K562 (cell line): ENCODE measurements around the gene HK1. TPM values are rescaled to one million over a fixed set of nuclear protein-coding genes. Genes with fewer than 3 reads are reported as not detected.
A peak's percentile ranks its signal among the peaks of the same experiment; 100 is the strongest.

ENCODE experiments used
- DACH1 ChIP-seq: fragments of 450-650 bp; IDR thresholded peaks from 2 replicates; pipeline ENCODE4 v1.6.1; 2018; ENCODE audit not compliant: partially characterized antibody
- HNRNPLL ChIP-seq: fragments of 200-400 bp; formaldehyde crosslinking; IDR thresholded peaks from 2 replicates; pipeline ENCODE4 v1.6.1; 2017; ENCODE audit warnings: low read length, low read depth, mild to moderate bottlenecking; ENCODE audit not compliant: poor library complexity, severe bottlenecking
- MECOM ChIP-seq: fragments of 250-450 bp; sonication (Bioruptor Pico); IDR thresholded peaks from 2 replicates; pipeline ENCODE4 v1.8.0; 2022; ENCODE audit warnings: inconsistent platforms
- SREBF1 ChIP-seq: fragments of 150-350 bp; IDR thresholded peaks from 2 replicates; pipeline ENCODE4 v1.6.1; 2014; ENCODE audit warnings: antibody characterized with exemption, low read depth, low read length, borderline replicate concordance
- SRSF3 ChIP-seq: fragments of 200-400 bp; formaldehyde crosslinking; IDR thresholded peaks from 2 replicates; pipeline ENCODE4 v1.6.1; 2016; ENCODE audit warnings: mild to moderate bottlenecking, low read length, moderate library complexity; ENCODE audit not compliant: insufficient read depth
- TBP ChIP-seq: optimal IDR thresholded peaks from 2 replicates; pipeline ENCODE3; 2011; ENCODE audit warnings: low read depth, low read length, improper control_type of control experiment
- TGIF2 ChIP-seq: sonication (generic); formaldehyde crosslinking; IDR thresholded peaks from 2 replicates; pipeline ENCODE4 v1.8.1; 2022; ENCODE audit warnings: mild to moderate bottlenecking, missing genetic modification reagents, moderate library complexity
- YBX1 ChIP-seq: fragments of 450-650 bp; IDR thresholded peaks from 2 replicates; pipeline ENCODE4 v1.7.1; 2016; ENCODE audit warnings: mild to moderate bottlenecking
- ZFP36 ChIP-seq: fragments of 150-350 bp; IDR thresholded peaks from 2 replicates; pipeline ENCODE4 v1.6.1; 2018; ENCODE audit warnings: low read length, low read depth; ENCODE audit not compliant: partially characterized antibody
- ZNF639 ChIP-seq, 2 experiments: fragments of 200-800 bp in 1 of 2; sonication (Bioruptor generic) in 1 of 2; sonication (generic) in 1 of 2; formaldehyde crosslinking in 1 of 2; IDR thresholded peaks in 1 of 2; conservative IDR thresholded peaks in 1 of 2; 2 replicates each; pipeline versions ENCODE4 v1.5.0 to v1.6.1; 2016 to 2020; ENCODE audit warnings: missing compliant biosample characterization in 1 of 2, missing genetic modification characterization in 1 of 2, missing genetic modification reagents in 1 of 2
- polyA plus RNA-seq, 8 experiments: library from polyadenylated mRNA; depleted of rRNA in 4 of 8; stranded (reverse) in 5 of 8; unstranded in 3 of 8; fragments of >200 nt; fragmentation: Nextera tagmentation in 2 of 8; fragmentation: Illumina TruSeq in 1 of 8; extraction: Ambion mirVana in 2 of 8; extraction: Trizol in 1 of 8; gene quantifications; 2 replicates each; pipeline versions ENCODE4 v1.2.1 to v1.2.3, GENCODE V29; 2011 to 2014; ENCODE audit warnings: inconsistent platforms in 1 of 8, missing spikeins in 1 of 8
- total RNA-seq, 7 experiments: library from RNA; depleted of rRNA in 6 of 7; stranded (reverse); fragments of >200 nt in 6 of 7; fragmentation: Illumina TruSeq in 2 of 7; extraction: Trizol in 2 of 7; gene quantifications; 2 replicates each; pipeline versions ENCODE4 v1.2.1 to v1.2.3, GENCODE V29; 2011 to 2021; ENCODE audit warnings: low replicate concordance in 1 of 7
- TF ChIP-seq, protein P1 (sequence below): IDR thresholded peaks from 2 replicates; pipeline ENCODE4 v1.6.1; 2016; ENCODE audit warnings: missing genetic modification characterization, missing compliant biosample characterization
- TF ChIP-seq, protein P2 (sequence below): fragments of 450-650 bp; conservative IDR thresholded peaks from 2 replicates; pipeline ENCODE4 v1.6.1; 2016; ENCODE audit warnings: missing genetic modification characterization, low read depth, mild to moderate bottlenecking, control low read depth, missing compliant biosample characterization
- TF ChIP-seq, protein P3 (sequence below): sonication (generic); formaldehyde crosslinking; IDR thresholded peaks from 2 replicates; pipeline ENCODE4 v1.8.0; 2023; ENCODE audit warnings: mild to moderate bottlenecking, missing genetic modification reagents
- TF ChIP-seq, protein P4 (sequence below): fragments of 450-650 bp; IDR thresholded peaks from 2 replicates; pipeline ENCODE4 v1.6.1; 2016
- TF ChIP-seq, protein P5 (sequence below): fragments of 450-650 bp; formaldehyde crosslinking; IDR thresholded peaks from 2 replicates; pipeline ENCODE4 v1.4.0; 2020; ENCODE audit warnings: mild to moderate bottlenecking, moderate library complexity

The HK1 gene
- total and polyA plus RNA-seq, 9 of the 15 experiments (the other 6 are each of a cell fraction or from before 2014, with no cell fraction given), result 29.2 to 444 (median 193) TPM

GRCh38 chr10:69317175-69317604, 38.9 kb downstream of the HK1 start (continued):
- TF ChIP-seq, protein P1, sequence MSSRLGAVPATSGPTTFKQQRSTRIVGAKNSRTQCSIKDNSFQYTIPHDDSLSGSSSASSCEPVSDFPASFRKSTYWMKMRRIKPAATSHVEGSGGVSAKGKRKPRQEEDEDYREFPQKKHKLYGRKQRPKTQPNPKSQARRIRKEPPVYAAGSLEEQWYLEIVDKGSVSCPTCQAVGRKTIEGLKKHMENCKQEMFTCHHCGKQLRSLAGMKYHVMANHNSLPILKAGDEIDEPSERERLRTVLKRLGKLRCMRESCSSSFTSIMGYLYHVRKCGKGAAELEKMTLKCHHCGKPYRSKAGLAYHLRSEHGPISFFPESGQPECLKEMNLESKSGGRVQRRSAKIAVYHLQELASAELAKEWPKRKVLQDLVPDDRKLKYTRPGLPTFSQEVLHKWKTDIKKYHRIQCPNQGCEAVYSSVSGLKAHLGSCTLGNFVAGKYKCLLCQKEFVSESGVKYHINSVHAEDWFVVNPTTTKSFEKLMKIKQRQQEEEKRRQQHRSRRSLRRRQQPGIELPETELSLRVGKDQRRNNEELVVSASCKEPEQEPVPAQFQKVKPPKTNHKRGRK, result no peak
- TF ChIP-seq HNRNPLL (peak; percentile 62), DACH1 (no peak), SREBF1 (no peak), ZNF639 (CRISPR knock-in tag; conservative IDR thresholded peaks at IDR 0.05 in 1 of 2, IDR thresholded peaks at IDR 0.05 in 1 of 2) (peak in 1 of 2 experiments; percentile 74; a peak in 1 of 4 replicates), ZFP36 (no peak), MECOM (CRISPR knock-in tag) (no peak), SRSF3 (no peak), YBX1 (no peak), TBP (peak; percentile 73), TGIF2 (CRISPR knock-in tag) (no peak)
- TF ChIP-seq, protein P2, sequence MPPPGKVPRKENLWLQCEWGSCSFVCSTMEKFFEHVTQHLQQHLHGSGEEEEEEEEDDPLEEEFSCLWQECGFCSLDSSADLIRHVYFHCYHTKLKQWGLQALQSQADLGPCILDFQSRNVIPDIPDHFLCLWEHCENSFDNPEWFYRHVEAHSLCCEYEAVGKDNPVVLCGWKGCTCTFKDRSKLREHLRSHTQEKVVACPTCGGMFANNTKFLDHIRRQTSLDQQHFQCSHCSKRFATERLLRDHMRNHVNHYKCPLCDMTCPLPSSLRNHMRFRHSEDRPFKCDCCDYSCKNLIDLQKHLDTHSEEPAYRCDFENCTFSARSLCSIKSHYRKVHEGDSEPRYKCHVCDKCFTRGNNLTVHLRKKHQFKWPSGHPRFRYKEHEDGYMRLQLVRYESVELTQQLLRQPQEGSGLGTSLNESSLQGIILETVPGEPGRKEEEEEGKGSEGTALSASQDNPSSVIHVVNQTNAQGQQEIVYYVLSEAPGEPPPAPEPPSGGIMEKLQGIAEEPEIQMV (tag), result no peak
- TF ChIP-seq, protein P3, sequence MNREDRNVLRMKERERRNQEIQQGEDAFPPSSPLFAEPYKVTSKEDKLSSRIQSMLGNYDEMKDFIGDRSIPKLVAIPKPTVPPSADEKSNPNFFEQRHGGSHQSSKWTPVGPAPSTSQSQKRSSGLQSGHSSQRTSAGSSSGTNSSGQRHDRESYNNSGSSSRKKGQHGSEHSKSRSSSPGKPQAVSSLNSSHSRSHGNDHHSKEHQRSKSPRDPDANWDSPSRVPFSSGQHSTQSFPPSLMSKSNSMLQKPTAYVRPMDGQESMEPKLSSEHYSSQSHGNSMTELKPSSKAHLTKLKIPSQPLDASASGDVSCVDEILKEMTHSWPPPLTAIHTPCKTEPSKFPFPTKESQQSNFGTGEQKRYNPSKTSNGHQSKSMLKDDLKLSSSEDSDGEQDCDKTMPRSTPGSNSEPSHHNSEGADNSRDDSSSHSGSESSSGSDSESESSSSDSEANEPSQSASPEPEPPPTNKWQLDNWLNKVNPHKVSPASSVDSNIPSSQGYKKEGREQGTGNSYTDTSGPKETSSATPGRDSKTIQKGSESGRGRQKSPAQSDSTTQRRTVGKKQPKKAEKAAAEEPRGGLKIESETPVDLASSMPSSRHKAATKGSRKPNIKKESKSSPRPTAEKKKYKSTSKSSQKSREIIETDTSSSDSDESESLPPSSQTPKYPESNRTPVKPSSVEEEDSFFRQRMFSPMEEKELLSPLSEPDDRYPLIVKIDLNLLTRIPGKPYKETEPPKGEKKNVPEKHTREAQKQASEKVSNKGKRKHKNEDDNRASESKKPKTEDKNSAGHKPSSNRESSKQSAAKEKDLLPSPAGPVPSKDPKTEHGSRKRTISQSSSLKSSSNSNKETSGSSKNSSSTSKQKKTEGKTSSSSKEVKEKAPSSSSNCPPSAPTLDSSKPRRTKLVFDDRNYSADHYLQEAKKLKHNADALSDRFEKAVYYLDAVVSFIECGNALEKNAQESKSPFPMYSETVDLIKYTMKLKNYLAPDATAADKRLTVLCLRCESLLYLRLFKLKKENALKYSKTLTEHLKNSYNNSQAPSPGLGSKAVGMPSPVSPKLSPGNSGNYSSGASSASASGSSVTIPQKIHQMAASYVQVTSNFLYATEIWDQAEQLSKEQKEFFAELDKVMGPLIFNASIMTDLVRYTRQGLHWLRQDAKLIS (CRISPR knock-in tag), result 0 out of 2 replicates have a peak, but pooled peaks have one; percentile 50
- TF ChIP-seq, protein P4, sequence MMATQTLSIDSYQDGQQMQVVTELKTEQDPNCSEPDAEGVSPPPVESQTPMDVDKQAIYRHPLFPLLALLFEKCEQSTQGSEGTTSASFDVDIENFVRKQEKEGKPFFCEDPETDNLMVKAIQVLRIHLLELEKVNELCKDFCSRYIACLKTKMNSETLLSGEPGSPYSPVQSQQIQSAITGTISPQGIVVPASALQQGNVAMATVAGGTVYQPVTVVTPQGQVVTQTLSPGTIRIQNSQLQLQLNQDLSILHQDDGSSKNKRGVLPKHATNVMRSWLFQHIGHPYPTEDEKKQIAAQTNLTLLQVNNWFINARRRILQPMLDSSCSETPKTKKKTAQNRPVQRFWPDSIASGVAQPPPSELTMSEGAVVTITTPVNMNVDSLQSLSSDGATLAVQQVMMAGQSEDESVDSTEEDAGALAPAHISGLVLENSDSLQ, result peak; percentile 93
- TF ChIP-seq, protein P5, sequence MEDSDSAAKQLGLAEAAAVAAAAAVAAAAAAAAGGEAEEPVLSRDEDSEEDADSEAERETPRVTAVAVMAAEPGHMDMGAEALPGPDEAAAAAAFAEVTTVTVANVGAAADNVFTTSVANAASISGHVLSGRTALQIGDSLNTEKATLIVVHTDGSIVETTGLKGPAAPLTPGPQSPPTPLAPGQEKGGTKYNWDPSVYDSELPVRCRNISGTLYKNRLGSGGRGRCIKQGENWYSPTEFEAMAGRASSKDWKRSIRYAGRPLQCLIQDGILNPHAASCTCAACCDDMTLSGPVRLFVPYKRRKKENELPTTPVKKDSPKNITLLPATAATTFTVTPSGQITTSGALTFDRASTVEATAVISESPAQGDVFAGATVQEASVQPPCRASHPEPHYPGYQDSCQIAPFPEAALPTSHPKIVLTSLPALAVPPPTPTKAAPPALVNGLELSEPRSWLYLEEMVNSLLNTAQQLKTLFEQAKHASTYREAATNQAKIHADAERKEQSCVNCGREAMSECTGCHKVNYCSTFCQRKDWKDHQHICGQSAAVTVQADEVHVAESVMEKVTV (CRISPR knock-in tag), result no peak
